Esophagus muscularis mucosa (tissue), 4 donors: ENCODE measurements around the gene SLC29A3.

Source experiments
- CTCF ChIP-seq, 3 experiments: fragments of 200-600 bp in 2 of 3; fragments of 450-650 bp in 1 of 3; sonication (generic) in 2 of 3; IDR thresholded peaks; one replicate each; pipeline ENCODE4 v1.5.1; 2017 to 2019; ENCODE audit warnings: antibody characterized with exemption in 3 of 3, mild to moderate bottlenecking in 2 of 3, moderate library complexity in 1 of 3
- EP300 ChIP-seq: sonication (generic); formaldehyde crosslinking; IDR thresholded peaks from one replicate; pipeline ENCODE4 v1.6.1; 2017; ENCODE audit warnings: antibody characterized with exemption
- POLR2A ChIP-seq: fragments of 450-650 bp; IDR thresholded peaks from one replicate; pipeline ENCODE4 v1.6.1; 2017; ENCODE audit warnings: antibody characterized with exemption, moderate library complexity, mild to moderate bottlenecking, low read depth
- POLR2AphosphoS5 ChIP-seq, 2 donors: sonication (generic); formaldehyde crosslinking; IDR thresholded peaks; one replicate each; pipeline ENCODE4 v1.6.1; 2017; ENCODE audit warnings: antibody characterized with exemption in 2 of 2

GRCh38 chr10:71330789-71331404, 11.8 kb downstream of the SLC29A3 start:
- TF ChIP-seq CTCF (IDR thresholded peaks at IDR 0.05) (no peak), EP300 (no peak), POLR2AphosphoS5 (IDR thresholded peaks at IDR 0.05) (no peak), POLR2A (no peak)
